ENCODE data around the gene LENG1.
"Not testable (repeated sequence)": the region's sequence is repeated elsewhere in the genome, so short reads cannot be mapped to it uniquely, and the experiment has no call there.

DNA sequence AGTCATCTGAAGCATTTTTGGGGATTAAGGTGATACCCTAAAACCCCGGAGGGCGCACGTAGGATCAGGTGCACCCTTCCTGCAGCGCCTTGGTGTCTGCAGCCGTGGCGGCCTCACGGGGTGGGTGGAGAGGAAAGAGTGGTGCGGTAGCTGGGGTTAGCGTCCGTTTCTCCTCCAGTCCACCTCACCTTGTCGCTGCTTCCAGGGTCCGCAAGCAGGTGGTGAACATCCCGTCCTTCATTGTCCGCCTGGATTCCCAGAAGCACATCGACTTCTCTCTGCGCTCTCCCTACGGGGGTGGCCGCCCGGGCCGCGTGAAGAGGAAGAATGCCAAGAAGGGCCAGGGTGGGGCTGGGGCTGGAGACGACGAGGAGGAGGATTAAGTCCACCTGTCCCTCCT lies 47.7 kb upstream of the LENG1 start:
- TF ChIP-seq, protein P1, sequence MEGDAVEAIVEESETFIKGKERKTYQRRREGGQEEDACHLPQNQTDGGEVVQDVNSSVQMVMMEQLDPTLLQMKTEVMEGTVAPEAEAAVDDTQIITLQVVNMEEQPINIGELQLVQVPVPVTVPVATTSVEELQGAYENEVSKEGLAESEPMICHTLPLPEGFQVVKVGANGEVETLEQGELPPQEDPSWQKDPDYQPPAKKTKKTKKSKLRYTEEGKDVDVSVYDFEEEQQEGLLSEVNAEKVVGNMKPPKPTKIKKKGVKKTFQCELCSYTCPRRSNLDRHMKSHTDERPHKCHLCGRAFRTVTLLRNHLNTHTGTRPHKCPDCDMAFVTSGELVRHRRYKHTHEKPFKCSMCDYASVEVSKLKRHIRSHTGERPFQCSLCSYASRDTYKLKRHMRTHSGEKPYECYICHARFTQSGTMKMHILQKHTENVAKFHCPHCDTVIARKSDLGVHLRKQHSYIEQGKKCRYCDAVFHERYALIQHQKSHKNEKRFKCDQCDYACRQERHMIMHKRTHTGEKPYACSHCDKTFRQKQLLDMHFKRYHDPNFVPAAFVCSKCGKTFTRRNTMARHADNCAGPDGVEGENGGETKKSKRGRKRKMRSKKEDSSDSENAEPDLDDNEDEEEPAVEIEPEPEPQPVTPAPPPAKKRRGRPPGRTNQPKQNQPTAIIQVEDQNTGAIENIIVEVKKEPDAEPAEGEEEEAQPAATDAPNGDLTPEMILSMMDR (IDR thresholded peaks at IDR 0.05; ENCODE audit: insufficient read depth, low read length): not testable (repeated sequence)
- TF ChIP-seq, protein P2, sequence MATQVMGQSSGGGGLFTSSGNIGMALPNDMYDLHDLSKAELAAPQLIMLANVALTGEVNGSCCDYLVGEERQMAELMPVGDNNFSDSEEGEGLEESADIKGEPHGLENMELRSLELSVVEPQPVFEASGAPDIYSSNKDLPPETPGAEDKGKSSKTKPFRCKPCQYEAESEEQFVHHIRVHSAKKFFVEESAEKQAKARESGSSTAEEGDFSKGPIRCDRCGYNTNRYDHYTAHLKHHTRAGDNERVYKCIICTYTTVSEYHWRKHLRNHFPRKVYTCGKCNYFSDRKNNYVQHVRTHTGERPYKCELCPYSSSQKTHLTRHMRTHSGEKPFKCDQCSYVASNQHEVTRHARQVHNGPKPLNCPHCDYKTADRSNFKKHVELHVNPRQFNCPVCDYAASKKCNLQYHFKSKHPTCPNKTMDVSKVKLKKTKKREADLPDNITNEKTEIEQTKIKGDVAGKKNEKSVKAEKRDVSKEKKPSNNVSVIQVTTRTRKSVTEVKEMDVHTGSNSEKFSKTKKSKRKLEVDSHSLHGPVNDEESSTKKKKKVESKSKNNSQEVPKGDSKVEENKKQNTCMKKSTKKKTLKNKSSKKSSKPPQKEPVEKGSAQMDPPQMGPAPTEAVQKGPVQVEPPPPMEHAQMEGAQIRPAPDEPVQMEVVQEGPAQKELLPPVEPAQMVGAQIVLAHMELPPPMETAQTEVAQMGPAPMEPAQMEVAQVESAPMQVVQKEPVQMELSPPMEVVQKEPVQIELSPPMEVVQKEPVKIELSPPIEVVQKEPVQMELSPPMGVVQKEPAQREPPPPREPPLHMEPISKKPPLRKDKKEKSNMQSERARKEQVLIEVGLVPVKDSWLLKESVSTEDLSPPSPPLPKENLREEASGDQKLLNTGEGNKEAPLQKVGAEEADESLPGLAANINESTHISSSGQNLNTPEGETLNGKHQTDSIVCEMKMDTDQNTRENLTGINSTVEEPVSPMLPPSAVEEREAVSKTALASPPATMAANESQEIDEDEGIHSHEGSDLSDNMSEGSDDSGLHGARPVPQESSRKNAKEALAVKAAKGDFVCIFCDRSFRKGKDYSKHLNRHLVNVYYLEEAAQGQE (IDR thresholded peaks at IDR 0.05; ENCODE audit: insufficient replicate concordance, low read depth): not testable (repeated sequence)
- not testable (repeated sequence) for TF ChIP-seq GABPA (IDR thresholded peaks at IDR 0.05; ENCODE audit: low read depth)

Measured in HL-60 (cell line).